ENCODE data around the gene ZFYVE26.

GRCh38 chr14:67736771-67737170 lies 79.6 kb downstream of the ZFYVE26 start:
- TF ChIP-seq CTCF (IDR thresholded peaks at IDR 0.05) (no peak), POLR2AphosphoS5 (IDR thresholded peaks at IDR 0.05) (no peak)

Data from esophagus muscularis mucosa (tissue), 3 donors.